Measurements from ENCODE around the gene TAS2R40. TPM values are rescaled to one million over a fixed set of nuclear protein-coding genes. Genes with fewer than 3 reads are reported as not detected.
"Not testable (repeated sequence)": the region's sequence is repeated elsewhere in the genome, so short reads cannot be mapped to it uniquely, and the experiment has no call there.

Gene TAS2R40
- total RNA-seq, 1 donor from 2014 or later = not detected

DNA sequence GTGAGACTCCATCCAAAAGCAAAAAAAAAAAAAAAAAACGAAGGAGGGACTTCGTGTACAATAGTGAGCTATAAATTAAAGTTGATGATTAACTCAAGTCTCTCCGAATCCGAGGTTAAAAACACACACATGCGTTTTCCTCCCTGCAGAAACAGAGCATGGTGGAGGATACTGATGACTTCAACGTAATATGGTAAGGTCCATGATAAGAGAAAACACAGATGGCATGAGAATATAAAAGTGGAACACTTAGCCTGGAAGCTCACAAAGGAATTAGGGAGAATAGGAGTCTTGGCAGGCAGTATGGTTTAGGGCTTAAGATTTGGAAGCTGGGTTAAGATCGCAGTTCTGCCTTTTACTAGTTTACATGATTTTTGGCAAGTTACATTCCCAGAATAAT lies 21.3 kb downstream of the TAS2R40 start:
- ATAC-seq (ENCODE audit: poor library complexity) (no peak), DNase-seq (no peak)
- intact Hi-C loops (cut with DNase I) = loop anchor here (5.0 kb wide), 1 partner anchor 164 kb away; the partner anchor contains the start of gene EPHA1

DNA sequence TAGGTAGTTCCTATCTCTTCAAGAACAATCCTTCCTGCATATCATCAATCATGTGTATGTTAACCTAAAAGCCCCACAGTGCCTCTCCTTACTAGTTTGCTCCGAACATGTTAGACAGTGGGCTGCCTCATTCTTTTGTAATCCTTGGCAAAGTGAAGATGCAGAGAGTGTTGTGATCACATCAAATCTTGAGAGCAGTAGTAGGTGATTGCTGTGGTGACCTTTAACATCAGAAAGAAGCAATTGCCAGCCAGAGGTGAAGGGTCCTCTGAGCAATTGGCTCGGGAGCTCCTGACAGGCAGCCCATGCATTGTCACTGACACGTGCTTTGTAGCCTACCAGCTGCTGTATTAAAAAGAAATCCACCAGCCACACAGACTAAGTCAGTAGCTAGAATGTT lies 21.8 kb downstream of the TAS2R40 start:
- intact Hi-C loops (cut with DNase I) = loop anchor here (5.0 kb wide), 1 partner anchor 164 kb away; the partner anchor contains the start of gene EPHA1
- ATAC-seq (ENCODE audit: poor library complexity) (no peak), DNase-seq (no peak)

DNA sequence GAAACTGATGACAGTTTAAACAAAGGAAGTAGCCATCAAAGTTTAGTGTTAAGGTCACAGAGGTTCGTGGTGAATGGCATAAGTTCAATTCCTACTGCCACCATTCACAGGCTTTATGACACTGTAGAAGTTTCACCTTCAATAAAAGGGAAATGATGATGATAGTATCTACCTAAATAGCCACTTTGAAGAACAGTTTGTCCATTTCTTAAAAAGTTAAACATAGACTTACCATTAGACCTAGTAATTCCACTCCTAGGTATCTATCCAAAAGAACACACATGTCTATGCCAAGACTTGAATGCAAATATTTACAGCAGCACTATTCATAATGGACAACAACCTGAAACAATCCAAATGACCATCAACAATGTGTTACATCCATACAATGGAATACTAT lies 22.5 kb downstream of the TAS2R40 start:
- DNase-seq (no peak), ATAC-seq (ENCODE audit: poor library complexity) (no peak)
- intact Hi-C loops (cut with DNase I) = loop anchor here (5.0 kb wide), 1 partner anchor 163 kb away; the partner anchor contains the start of gene EPHA1

DNA sequence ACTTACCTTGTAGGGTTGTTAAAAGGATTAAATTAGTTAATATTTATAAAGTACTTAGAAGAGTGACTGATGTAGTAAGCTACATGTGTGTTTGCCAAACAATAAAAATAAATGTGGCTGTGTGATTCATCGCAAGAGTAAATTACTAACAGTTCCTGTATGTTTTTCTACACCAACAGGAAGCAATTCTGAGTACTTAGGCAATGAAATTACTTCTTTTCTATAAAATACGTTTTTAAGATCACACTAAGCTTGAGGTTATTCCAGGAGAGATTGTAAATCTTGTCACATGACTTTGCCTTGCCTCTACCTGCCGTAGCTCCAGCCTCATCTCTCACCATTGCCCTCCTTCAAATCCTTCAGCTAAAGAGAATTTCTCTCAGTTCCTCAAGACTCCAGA lies 23.3 kb downstream of the TAS2R40 start:
- intact Hi-C loops (cut with DNase I) = no loop called here
- no peak for ATAC-seq (ENCODE audit: poor library complexity)

DNA sequence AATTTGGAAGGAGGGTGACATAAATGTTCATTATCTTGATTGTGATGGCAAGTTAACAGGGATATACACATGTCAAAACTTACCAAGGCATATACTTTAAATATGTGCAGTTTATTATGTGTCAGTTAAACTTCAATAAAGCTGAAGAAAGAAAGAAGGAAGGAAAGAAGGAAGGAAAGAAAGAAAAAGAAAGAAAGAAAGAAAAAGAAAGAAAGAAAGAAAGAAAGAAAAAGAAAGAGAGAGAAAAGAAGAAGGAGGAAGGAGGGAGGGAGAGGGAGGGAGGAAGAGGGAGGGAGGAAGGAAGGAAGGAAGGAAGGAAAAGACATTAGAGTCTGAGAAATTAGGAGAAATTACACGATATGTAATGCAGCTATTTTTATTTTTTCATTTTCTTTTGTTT lies 25.5 kb downstream of the TAS2R40 start:
- intact Hi-C loops (cut with DNase I) = no loop called here

More for the DNA sequence above, 23.3 kb downstream of the TAS2R40 start:
- DNase-seq = no peak

DNA sequence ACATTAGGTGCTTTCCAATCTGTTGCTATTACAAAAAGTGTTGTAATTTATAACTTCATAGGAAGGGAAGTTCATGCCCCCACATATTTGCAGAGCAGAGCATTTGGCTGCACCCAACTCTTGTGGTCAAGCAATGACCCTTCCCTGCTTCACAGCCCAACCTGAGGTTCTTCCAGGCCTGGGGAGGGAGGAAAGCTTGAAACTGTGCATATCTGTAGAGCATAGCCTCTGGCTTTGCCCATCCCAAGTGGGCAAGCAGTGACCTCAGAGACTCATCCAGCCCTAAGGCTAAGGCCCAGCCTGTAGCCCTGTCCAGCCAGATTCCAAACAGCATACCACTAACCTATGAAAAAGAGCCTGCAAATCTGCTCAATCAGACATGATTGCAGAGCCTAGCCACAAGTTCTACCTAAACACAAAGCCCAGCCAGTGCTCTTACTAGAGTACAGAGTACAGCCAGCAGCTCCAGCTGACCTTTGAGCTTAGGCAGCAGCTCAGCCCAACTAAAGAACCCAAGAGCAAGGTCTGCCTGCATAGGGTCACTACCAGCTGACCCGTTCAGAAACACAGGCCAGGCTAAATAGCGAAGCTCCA lies 27.0 kb downstream of the TAS2R40 start:
- no peak for ATAC-seq (ENCODE audit: poor library complexity)
- intact Hi-C loops (cut with DNase I) = no loop called here
- no peak for DNase-seq

More for the DNA sequence above, 25.5 kb downstream of the TAS2R40 start:
- DNase-seq (no peak), ATAC-seq (ENCODE audit: poor library complexity) (no peak)

DNA sequence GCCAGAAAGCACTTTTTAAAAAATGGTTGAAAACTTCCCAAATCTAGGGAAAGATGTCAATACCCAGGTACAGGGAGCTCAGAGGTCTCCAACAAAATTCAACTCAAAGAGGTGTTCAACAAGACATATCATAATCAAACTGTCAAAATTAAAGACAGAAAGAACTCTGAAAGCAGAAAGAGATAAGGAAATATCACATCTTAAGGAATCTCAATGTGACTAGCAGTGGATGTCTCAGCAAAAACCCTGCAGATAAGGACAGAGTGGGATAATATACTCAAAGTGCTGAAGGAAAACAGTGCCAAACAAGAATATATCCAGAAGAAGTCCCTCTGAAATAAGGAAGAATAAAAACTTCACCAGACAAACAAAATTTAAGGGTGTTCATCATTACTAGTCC lies 28.4 kb downstream of the TAS2R40 start:
- DNase-seq (no peak), ATAC-seq (ENCODE audit: poor library complexity) (no peak)
- intact Hi-C loops (cut with DNase I) = no loop called here

DNA sequence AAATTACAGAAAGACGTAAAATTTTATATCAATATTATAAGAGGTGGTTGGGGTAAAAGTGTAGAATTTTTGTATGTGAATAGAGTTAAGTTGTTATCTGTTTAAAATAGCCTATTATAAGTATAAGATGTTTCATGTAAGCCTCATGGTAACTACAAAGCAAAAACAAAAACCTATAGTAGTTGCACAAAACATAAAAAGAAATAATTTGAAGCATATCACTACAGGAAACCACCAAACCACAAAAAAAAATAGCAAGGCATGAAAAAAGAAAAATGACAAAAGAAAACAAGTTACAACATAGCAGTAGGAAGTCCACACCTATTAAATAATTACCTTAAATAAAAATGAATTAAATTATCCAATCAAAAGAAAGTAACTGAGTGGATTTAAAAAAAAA lies 29.0 kb downstream of the TAS2R40 start:
- DNase-seq (no peak), ATAC-seq (ENCODE audit: poor library complexity) (no peak)
- intact Hi-C loops (cut with DNase I) = no loop called here

DNA sequence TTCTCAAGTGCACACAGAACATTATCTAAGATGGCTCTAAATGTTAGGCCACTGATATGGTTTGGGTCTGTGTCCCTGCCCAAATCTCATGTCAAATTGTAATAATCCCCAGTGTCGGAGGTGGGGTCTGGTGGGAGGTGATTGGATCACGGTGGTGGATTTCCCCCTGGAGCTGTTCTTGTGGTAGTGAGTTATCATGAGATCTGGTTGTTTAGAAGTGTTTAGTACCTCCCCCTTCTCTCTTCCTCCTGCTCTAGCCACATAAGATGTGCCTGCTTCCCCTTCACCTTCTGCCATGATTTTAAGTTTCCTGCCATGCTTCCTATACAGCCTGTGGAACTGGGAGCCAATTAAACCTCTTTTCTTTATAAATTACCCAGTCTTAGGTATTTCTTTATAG lies 30.2 kb downstream of the TAS2R40 start:
- DNase-seq = no peak
- intact Hi-C loops (cut with DNase I) = no loop called here

DNA sequence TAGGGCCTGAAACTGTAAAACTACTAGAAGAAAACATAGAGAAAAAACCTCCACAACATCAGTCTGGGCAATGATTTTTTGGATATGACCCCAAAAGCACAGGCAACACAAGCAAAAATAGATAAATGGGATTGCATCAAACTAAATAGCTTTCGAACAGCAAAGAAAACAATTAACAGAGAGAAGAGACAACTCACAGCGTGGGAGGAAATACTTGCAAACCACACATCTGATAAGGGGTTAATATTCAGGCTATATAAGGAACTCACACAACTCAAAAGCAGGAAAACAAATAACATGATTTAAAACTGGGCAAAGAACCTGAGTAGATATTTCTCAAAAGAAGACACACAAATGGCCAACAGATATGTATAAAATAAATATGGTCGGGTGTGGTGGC lies 33.7 kb downstream of the TAS2R40 start:
- DNase-seq (no peak), ATAC-seq (ENCODE audit: poor library complexity) (no peak)
- intact Hi-C loops (cut with DNase I) = no loop called here

More for the DNA sequence above, 30.2 kb downstream of the TAS2R40 start:
- ATAC-seq (ENCODE audit: poor library complexity) = no peak

DNA sequence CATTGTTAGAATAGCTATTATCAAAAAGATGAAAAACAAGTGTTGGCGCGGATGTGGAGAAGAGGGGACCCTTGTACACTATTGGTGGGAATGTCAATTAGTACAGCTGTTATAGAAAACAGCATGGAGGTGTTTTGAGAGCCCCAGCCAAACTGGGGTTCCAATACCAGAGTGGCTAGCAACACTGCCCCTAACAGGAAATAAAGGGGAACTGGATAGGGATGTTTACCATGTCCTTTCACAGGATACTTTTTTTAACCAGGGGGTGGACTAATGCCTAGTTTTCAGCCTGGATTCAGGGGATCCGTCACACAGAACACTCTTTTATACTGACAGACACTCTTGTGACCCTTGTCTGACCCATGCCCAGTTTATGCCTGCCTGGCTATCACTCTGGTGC lies 34.5 kb downstream of the TAS2R40 start:
- no peak for DNase-seq
- no peak for ATAC-seq (ENCODE audit: poor library complexity)
- intact Hi-C loops (cut with DNase I) = no loop called here

DNA sequence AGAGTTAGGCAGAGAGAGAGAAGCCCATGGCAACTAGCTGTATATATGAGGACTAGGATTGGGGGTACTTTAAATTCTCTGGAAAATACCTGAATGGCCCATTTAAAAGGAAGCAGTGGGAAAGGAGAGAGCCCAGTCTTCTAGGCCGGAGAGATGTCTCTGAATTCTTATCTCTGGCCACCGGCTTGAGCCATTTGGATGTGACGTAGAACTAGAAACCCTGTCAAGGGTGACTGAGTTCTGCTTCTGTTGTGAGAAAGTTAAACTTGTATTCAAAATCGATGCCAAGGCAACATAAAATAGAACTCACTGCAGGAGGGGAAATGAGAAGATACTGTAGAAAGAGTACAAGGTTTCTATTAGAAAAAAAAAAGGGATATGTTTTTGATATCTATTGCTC lies 35.1 kb downstream of the TAS2R40 start:
- intact Hi-C loops (cut with DNase I) = no loop called here
- DNase-seq (no peak), ATAC-seq (ENCODE audit: poor library complexity) (no peak)

DNA sequence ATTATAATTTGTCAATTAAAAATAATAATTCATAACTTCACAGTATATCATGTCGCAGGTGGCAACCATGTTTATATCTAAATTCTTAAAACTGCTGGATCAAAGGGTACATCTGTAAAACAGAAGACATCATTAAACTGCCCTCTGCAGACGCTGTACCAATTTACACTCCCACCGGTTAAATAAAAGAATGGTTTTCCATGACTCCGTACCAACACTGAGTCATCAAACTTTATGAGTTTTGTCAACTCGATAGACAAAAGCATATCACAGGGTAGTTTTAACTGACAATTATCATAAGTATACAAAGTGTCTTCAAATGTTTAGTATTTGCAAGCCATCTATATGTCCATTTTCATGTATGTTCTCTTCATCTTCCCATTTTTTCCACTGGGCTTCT lies 35.7 kb downstream of the TAS2R40 start:
- intact Hi-C loops (cut with DNase I) = no loop called here
- ATAC-seq (ENCODE audit: poor library complexity) (no peak), DNase-seq (no peak)

DNA sequence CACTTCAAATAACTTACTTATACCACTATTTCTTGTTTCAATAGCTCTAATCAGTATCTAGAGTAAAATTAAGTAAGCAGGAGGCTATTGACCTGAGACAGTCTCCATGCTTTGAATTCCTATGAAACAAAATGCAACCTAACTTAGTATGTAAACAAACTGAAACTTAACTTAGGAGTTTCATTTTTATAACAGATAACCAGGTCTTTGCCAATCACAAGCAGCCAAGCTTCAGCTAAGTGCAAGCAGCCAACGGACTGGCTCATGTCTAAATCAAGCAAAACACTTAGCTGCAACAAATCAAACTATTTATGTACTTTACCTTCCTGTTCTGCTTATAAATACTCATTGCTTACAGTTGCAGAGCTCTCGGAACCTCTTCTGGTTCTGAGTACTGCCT lies 37.0 kb downstream of the TAS2R40 start:
- ATAC-seq (ENCODE audit: poor library complexity) = peak; percentile 55
- DNase-seq = no peak
- intact Hi-C loops (cut with DNase I) = no loop called here

DNA sequence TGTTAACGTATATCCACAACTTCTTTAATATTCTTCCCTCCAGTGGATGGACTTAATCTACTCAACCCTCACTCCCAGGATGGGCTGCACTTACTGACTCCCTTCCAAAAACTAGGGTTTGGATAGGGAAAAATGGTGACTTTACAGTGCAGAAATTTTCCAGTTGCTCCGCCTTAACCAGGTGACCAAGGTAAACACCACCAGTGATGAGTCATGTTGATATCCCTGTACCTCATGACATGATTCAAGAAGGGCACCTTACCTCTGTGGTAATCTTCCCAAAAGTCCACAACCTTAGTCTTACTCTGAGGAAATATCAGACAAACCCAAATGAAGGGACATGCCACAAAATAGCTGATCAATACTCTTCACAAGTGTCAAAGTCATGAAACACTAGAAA lies 37.9 kb downstream of the TAS2R40 start:
- intact Hi-C loops (cut with DNase I) = no loop called here
- no peak for ATAC-seq (ENCODE audit: poor library complexity)
- DNase-seq = no peak

DNA sequence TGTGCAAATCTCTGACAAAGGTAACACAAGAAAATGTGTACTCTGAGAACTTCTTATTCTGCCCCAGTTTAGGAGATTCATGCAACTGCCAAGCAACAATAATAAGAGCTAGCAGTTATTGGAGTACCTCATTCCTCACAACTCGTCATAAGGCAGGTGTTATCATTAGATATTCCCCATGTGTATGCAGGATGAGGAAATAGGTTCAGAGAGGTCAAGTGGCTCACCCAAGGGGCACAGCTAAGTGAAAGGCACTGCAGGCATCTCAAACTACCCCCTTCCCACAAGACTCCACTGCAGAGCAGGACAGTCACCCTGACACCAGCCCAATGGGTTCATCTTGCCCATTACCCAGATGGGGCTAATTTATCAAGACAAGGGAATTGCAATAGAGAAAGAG lies 40.1 kb downstream of the TAS2R40 start:
- intact Hi-C loops (cut with DNase I) = no loop called here
- DNase-seq (no peak), ATAC-seq (ENCODE audit: poor library complexity) (no peak)

DNA sequence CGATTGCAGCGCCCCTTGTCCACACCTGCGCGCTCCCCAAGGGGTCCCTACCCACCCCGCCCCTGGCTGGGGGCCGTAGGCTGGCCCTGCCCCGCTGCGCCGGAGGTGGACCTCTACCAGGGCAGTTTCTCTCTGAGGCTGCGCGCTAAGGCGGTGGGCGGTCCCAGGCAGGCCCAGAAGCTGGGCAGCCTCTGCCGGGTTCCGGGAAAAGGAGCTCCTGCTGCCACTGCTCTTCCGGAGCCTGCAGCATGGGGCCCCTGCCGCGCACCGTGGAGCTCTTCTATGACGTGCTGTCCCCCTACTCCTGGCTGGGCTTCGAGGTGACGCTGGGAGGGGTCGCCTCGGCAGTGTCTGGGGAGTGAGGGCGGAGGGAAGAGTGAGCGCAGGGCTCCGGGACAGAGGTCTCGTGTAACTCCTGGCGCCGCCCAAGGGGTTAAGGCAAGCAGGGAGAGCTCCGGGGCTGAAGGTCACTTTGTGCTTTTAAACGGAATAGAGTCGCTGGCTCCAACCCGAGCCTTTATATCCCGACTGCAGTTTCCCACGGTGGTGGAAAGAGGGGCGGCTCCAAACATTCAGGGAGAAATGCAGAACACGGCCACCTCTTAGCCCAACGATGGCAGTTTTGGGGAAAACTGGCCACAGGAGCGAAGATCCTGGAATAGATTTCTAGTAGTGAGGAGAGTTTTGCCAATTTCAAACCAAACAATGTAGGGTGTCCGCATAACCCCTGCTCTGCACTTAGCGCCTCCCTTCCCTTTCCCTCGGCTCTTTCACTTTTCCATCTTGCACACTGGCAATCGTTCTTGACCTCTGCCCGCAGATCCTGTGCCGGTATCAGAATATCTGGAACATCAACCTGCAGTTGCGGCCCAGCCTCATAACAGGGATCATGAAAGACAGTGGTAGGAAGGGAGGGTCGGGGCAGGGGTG lies 41.7 kb downstream of the TAS2R40 start, which contains the start of gene GSTK1:
GSTK1 (plus strand) TSS at position 176 of the 930 bp plus-strand sequence; CDS start at position 249, 73 bp downstream.
- intact Hi-C loops (cut with DNase I) = no loop called here
- DNase-seq = peak; percentile 94
- ATAC-seq (ENCODE audit: poor library complexity) = peak; percentile 97

DNA sequence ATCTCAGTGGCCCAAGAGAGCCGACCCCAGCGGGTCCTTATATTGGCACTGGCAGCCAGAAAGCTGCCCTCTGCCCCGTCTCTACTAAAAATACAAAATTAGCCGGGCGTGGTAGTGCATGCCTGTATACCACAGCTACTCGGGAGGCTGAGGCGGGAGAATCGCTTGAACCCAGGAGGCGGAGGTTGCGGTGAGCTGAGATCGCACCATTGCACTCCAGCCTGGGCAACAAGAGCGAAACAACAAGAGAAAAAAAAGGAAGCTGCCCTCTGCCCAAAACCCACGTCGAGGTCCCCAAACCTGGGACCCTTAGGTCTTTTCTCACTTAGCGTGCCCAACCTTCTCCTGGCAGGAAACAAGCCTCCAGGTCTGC lies 42.3 kb downstream of the TAS2R40 start:
- intact Hi-C loops (cut with DNase I); DNase-seq; ATAC-seq (ENCODE audit: poor library complexity): not testable (repeated sequence)

DNA sequence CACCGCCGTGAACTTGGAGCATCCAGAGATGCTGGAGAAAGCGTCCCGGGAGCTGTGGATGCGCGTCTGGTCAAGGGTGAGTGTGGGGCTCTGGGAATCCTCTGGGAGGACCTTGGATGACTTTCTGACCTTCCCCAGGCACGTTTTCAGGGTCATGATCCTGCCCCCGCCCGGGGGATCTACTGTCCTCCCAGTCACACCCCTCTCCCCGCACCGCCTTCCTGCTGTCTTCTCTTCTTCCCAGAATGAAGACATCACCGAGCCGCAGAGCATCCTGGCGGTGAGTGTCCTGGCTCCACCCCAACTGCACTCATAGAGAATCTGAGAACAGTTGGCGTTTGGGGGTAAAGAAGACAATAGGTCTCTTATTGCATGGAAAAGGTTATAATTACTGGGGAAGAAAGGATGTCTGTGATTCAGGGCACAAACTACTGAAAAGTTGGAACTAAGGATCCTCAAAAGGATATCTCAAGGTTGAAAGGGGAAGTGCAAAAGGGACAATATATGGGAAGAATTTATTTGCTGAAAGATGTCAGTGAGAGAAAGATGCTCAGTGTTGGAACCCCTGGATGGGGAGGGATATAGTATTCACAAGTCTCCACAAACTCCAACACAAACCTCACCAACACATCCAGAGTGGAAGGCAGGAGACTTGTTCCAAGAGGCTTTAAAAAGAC lies 43.3 kb downstream of the TAS2R40 start:
- no peak for ATAC-seq (ENCODE audit: poor library complexity)
- DNase-seq = no peak
- intact Hi-C loops (cut with DNase I) = no loop called here

All from Right ventricle myocardium superior (tissue), 1 donor.